Nephron progenitor cell (in vitro differentiated cells): ENCODE data around the gene LCNL1.

Experiments
- DNase-seq: peaks from one replicate; pipeline ENCODE4 v3.0.0; 2021
- H3K27ac Mint-ChIP-seq: 2 replicates; pipeline ENCODE4 v1.8.0; 2021; ENCODE audit warnings: mild to moderate bottlenecking, moderate library complexity, mixed read lengths
- H3K27me3 Mint-ChIP-seq: 2 replicates; pipeline ENCODE4 v1.8.0; 2021; ENCODE audit warnings: mild to moderate bottlenecking, low read depth, mixed read lengths; ENCODE audit not compliant: poor library complexity
- H3K36me3 Mint-ChIP-seq: 2 replicates; pipeline ENCODE4 v1.8.0; 2021; ENCODE audit warnings: low read depth, mixed read lengths
- H3K4me1 Mint-ChIP-seq: 2 replicates; pipeline ENCODE4 v1.8.0; 2021; ENCODE audit warnings: mixed read lengths
- H3K4me3 Mint-ChIP-seq: 2 replicates; pipeline ENCODE4 v1.8.0; 2021; ENCODE audit warnings: mild to moderate bottlenecking, moderate library complexity, mixed read lengths
- H3K9me3 Mint-ChIP-seq: 2 replicates; pipeline ENCODE4 v1.8.0; 2021; ENCODE audit warnings: mild to moderate bottlenecking, moderate library complexity, mixed read lengths
- TF ChIP-seq, protein P1 (sequence below): fragments of 200-600 bp; sonication (generic); IDR thresholded peaks from 2 replicates; pipeline ENCODE4 v1.5.0; 2021; ENCODE audit warnings: antibody characterized with exemption

Gene LCNL1

GRCh38 chr9:136954270-136955083 lies 28.3 kb upstream of the LCNL1 start:
- H3K27me3 Mint-ChIP-seq, result peaks cover 24% of the 10 kb centered on the region

DNA sequence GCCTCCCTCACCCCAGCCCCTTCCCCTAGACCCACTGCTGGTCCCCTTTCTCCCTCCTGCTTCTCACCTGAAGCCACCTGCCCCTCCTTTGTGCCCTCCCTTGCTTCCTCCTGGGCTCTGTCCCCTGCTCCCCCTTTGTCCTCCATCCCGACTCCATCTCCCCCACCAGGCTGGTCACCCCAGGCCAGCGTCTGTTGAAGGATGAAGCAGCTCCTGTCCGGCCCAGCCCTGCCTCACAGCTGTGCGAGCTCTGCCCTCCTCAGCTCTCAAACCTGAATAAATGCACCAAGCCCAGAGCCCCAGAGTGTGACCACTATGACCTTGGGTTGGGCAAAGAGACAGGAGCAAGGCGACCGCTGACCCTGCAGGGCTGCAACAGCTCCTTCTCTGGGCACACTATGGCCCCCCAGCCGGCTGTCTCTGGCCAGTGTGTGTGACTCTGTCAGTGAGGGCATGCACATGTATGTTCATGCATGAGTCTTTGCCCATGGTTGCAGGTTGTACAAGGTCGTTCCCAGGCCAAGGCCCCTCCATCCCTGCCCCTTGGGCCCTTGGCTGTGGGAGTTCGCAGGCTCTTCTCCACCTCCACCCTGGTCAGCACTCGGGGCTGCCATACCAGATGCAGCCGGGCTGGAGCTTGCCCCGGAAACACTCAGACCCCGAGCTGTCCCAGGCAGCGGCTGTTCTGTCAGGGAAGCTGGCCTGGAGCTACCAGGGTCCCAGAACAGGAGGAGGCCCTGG lies 27.4 kb upstream of the LCNL1 start:
- Mint-ChIP-seq H3K4me3 (no peak overlapping the region), H3K27me3 (peaks cover 23% of the 10 kb centered on the region), H3K4me1 (no peaks in the 10 kb centered on the region), H3K9me3 (peaks cover 9% of the 10 kb centered on the region), H3K36me3 (no peaks in the 10 kb centered on the region), H3K27ac (no peak overlapping the region)
- TF ChIP-seq, protein P1, sequence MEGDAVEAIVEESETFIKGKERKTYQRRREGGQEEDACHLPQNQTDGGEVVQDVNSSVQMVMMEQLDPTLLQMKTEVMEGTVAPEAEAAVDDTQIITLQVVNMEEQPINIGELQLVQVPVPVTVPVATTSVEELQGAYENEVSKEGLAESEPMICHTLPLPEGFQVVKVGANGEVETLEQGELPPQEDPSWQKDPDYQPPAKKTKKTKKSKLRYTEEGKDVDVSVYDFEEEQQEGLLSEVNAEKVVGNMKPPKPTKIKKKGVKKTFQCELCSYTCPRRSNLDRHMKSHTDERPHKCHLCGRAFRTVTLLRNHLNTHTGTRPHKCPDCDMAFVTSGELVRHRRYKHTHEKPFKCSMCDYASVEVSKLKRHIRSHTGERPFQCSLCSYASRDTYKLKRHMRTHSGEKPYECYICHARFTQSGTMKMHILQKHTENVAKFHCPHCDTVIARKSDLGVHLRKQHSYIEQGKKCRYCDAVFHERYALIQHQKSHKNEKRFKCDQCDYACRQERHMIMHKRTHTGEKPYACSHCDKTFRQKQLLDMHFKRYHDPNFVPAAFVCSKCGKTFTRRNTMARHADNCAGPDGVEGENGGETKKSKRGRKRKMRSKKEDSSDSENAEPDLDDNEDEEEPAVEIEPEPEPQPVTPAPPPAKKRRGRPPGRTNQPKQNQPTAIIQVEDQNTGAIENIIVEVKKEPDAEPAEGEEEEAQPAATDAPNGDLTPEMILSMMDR, result no peak
- DNase-seq, result peak; percentile 1

More at GRCh38 chr9:136954270-136955083, 28.3 kb upstream of the LCNL1 start:
- TF ChIP-seq, protein P1, result no peak
- H3K36me3 Mint-ChIP-seq, result no peaks in the 10 kb centered on the region
- no peak overlapping the region for H3K4me3 Mint-ChIP-seq
- H3K4me1 Mint-ChIP-seq, result no peaks in the 10 kb centered on the region
- no peak overlapping the region for H3K27ac Mint-ChIP-seq
- peaks cover 9% of the 10 kb centered on the region for H3K9me3 Mint-ChIP-seq
- peak; percentile 1 for DNase-seq

GRCh38 chr9:136955943-136956335 lies 26.9 kb upstream of the LCNL1 start:
- TF ChIP-seq, protein P1, result no peak
- peaks cover 25% of the 10 kb centered on the region for H3K27me3 Mint-ChIP-seq

GRCh38 chr9:136956604-136957003 lies 26.2 kb upstream of the LCNL1 start:
- TF ChIP-seq, protein P1, result no peak
- H3K36me3 Mint-ChIP-seq, result no peaks in the 10 kb centered on the region

More at GRCh38 chr9:136955943-136956335, 26.9 kb upstream of the LCNL1 start:
- Mint-ChIP-seq H3K36me3 (no peaks in the 10 kb centered on the region), H3K9me3 (peaks cover 9% of the 10 kb centered on the region), H3K4me3 (no peak overlapping the region), H3K27ac (no peak overlapping the region), H3K4me1 (no peaks in the 10 kb centered on the region)
- DNase-seq, result no peak

DNA sequence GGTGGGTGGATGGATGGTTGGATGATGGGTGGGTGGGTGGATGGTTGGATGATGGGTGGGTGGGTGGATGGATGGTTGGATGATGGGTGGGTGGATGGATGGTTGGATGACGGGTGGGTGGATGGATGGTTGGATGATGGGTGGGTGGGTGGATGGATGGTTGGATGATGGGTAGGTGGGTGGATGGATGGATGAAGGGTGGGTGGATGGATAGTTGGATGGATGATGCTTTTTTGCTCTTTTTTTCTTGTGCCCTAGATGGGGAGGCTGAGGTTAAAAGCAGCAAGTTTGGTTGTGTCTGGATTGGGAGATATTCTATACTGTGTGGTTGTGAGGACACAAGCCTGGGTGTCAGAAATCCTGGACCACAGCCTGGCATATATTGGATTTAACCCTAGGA lies 25.3 kb upstream of the LCNL1 start:
- Mint-ChIP-seq H3K4me3 (no peak overlapping the region), H3K4me1 (no peaks in the 10 kb centered on the region), H3K27ac (no peak overlapping the region), H3K36me3 (no peaks in the 10 kb centered on the region), H3K9me3 (peaks cover 9% of the 10 kb centered on the region), H3K27me3 (peaks cover 25% of the 10 kb centered on the region)
- no peak for DNase-seq
- TF ChIP-seq, protein P1, result no peak

More at GRCh38 chr9:136956604-136957003, 26.2 kb upstream of the LCNL1 start:
- H3K27me3 Mint-ChIP-seq, result peaks cover 25% of the 10 kb centered on the region
- no peak overlapping the region for H3K4me3 Mint-ChIP-seq
- H3K4me1 Mint-ChIP-seq, result no peaks in the 10 kb centered on the region
- DNase-seq, result no peak
- H3K27ac Mint-ChIP-seq, result no peak overlapping the region
- H3K9me3 Mint-ChIP-seq, result peaks cover 9% of the 10 kb centered on the region
